HepG2 (cell line): ENCODE data around the gene HNRNPUL2. TPM values are rescaled to one million over a fixed set of nuclear protein-coding genes. Genes with fewer than 3 reads are reported as not detected.

Experiments used
- ATAC-seq: fragments of 200-7000 bp; cut with Tn5 transposase; 3 replicates; pipeline ENCODE4 v1.9.1; 2020; ENCODE audit warnings: mild to moderate bottlenecking, moderate library complexity
- BruUV-seq: library from RNA; stranded (reverse); fragments of 400-500 nt; replicated peaks from 2 replicates; lab custom pipeline; 2021; lab: Mats Ljungman, UMichigan
- CTCF ChIA-PET: fragments of 300-600 bp; formaldehyde crosslinking; extraction: SDS; loops from one replicate; lab custom pipeline; 2021; ENCODE audit warnings: low total read pairs, inconsistent platforms, low intra/inter-chr PET ratio; lab: Yijun Ruan, JAX
- POLR2A ChIA-PET: fragments of 350-600 bp; sonication (Branson Sonifier 250); formaldehyde crosslinking; loops from one replicate; lab custom pipeline; 2020; ENCODE audit warnings: antibody characterized with exemption, inconsistent platforms; lab: Yijun Ruan, JAX
- DNase-seq: peaks from one replicate; pipeline ENCODE4 v3.0.0-alpha.2; 2015; ENCODE audit warnings: low spot score
- FAIRE-seq: peaks from 3 replicates; lab custom pipeline; 2011; peaks lifted over from hg19 to GRCh38; lab: Jason Lieb, UNC
- H2AFZ ChIP-seq: one replicate; pipeline ENCODE4 v1.6.1; 2011; ENCODE audit warnings: low read length, inconsistent platforms
- H3K27ac ChIP-seq: fragments of 300-600 bp; 3 replicates; pipeline ENCODE4 v1.8.0; 2011; ENCODE audit warnings: mixed run types, mild to moderate bottlenecking, mixed read lengths, low read length, inconsistent platforms; ENCODE audit not compliant: insufficient read depth; ENCODE audit errors: extremely low read length
- H3K27me3 ChIP-seq, 2 experiments: fragments of 200-600 bp in 1 of 2; 2 replicates in 1 of 2; 3 replicates in 1 of 2; pipeline versions ENCODE4 v1.6.0 to v1.8.0; 2011; ENCODE audit warnings: low read length in 2 of 2, mild to moderate bottlenecking in 2 of 2, moderate library complexity in 2 of 2, inconsistent platforms in 1 of 2; ENCODE audit not compliant: insufficient read depth in 2 of 2, control insufficient read depth in 1 of 2
- H3K36me3 ChIP-seq, 2 experiments: fragments of 200-600 bp in 1 of 2; replicated peaks in 1 of 2; 2 replicates in 1 of 2; 3 replicates in 1 of 2; pipeline versions ENCODE4 v1.5.1 to v1.8.0; 2011; ENCODE audit warnings: low read length in 2 of 2, inconsistent platforms in 1 of 2; ENCODE audit not compliant: insufficient read depth in 2 of 2, control insufficient read depth in 1 of 2
- H3K4me1 ChIP-seq: 2 replicates; pipeline ENCODE4 v1.5.1; 2012; ENCODE audit warnings: low read length, inconsistent platforms; ENCODE audit not compliant: insufficient read depth
- H3K4me2 ChIP-seq: 2 replicates; pipeline ENCODE4 v1.6.0; 2011; ENCODE audit warnings: low read depth, low read length, inconsistent platforms
- H3K4me3 ChIP-seq, 3 experiments: fragments of 200-600 bp in 1 of 3; sonication (generic), shearing (Covaris generic) in 1 of 3; replicated peaks in 1 of 3; 2 replicates each; pipeline ENCODE4 v1.5.1; 2011 to 2016; ENCODE audit warnings: low read length in 3 of 3, inconsistent platforms in 2 of 3, low read depth in 2 of 3, mild to moderate bottlenecking in 2 of 3, control low read depth in 1 of 3, mixed read lengths in 1 of 3; ENCODE audit not compliant: insufficient read depth in 1 of 3
- H3K79me2 ChIP-seq: one replicate; pipeline ENCODE4 v1.6.1; 2011; ENCODE audit warnings: low read length, inconsistent platforms; ENCODE audit not compliant: insufficient read depth
- H3K9ac ChIP-seq: 2 replicates; pipeline ENCODE4 v1.6.0; 2011; ENCODE audit warnings: mild to moderate bottlenecking, low read depth, low read length, inconsistent platforms; ENCODE audit not compliant: insufficient read depth
- H3K9me3 ChIP-seq: 2 replicates; pipeline ENCODE4 v1.5.1; 2012; ENCODE audit warnings: mild to moderate bottlenecking, low read length
- H4K20me1 ChIP-seq: 2 replicates; pipeline ENCODE4 v1.6.0; 2011; ENCODE audit warnings: inconsistent platforms, mild to moderate bottlenecking, low read length, moderate library complexity; ENCODE audit not compliant: insufficient read depth
- FOXO1 ChIP-seq: sonication (generic); formaldehyde crosslinking; IDR thresholded peaks from 2 replicates; pipeline ENCODE4 v1.4.0; 2020; ENCODE audit warnings: missing genetic modification reagents
- KLF12 ChIP-seq: sonication (generic); formaldehyde crosslinking; IDR thresholded peaks from 2 replicates; pipeline ENCODE4 v1.4.0; 2020; ENCODE audit warnings: missing genetic modification reagents, borderline replicate concordance
- MXD1 ChIP-seq: sonication (generic); formaldehyde crosslinking; IDR thresholded peaks from 2 replicates; pipeline ENCODE4 v1.4.0; 2020; ENCODE audit warnings: mild to moderate bottlenecking, missing genetic modification reagents
- ZNF274 ChIP-seq: sonication (generic); formaldehyde crosslinking; IDR thresholded peaks from 2 replicates; pipeline ENCODE4 v1.5.1; 2020; ENCODE audit warnings: mild to moderate bottlenecking, missing genetic modification reagents
- ZNF577 ChIP-seq: sonication (generic); formaldehyde crosslinking; IDR thresholded peaks from 2 replicates; pipeline ENCODE4 v1.4.0; 2020; ENCODE audit warnings: mild to moderate bottlenecking, low read depth, missing genetic modification reagents, borderline replicate concordance
- ZNF740 ChIP-seq: sonication (generic); formaldehyde crosslinking; IDR thresholded peaks from 2 replicates; pipeline ENCODE4 v1.4.0; 2020; ENCODE audit warnings: missing genetic modification reagents
- ZNF781 ChIP-seq: sonication (generic); formaldehyde crosslinking; IDR thresholded peaks from 2 replicates; pipeline ENCODE4 v1.5.1; 2020; ENCODE audit warnings: borderline replicate concordance, mild to moderate bottlenecking, missing genetic modification reagents; ENCODE audit errors: not compliant biosample characterization
- ZNF788 ChIP-seq: sonication (generic); formaldehyde crosslinking; IDR thresholded peaks from 2 replicates; pipeline ENCODE4 v1.5.0; 2020; ENCODE audit warnings: mild to moderate bottlenecking, missing genetic modification reagents, borderline replicate concordance
- ZNF891 ChIP-seq: sonication (generic); formaldehyde crosslinking; IDR thresholded peaks from 2 replicates; pipeline ENCODE4 v1.5.0; 2020; ENCODE audit warnings: mild to moderate bottlenecking, missing genetic modification reagents
- whole genome bisulfite sequencing: methylation state at CpG from one replicate; pipeline ENCODE4 v1.1.6; 2017; ENCODE audit warnings: low lambda C conversion rate; 5-methylcytosine and 5-hydroxymethylcytosine counted together
- in situ Hi-C: cut with HindIII; loops from 2 replicates; pipeline ENCODE4 v1.10.0; 2017; ENCODE audit warnings: low pct_unique_long_range_greater_than_20kb; ENCODE audit not compliant: extremely low pct_ligation_motif_present
- intact Hi-C: fragments of 100-400 bp; cut with micrococcal nuclease; formaldehyde crosslinking; loops from one replicate; pipeline ENCODE4 v1.10.0; 2022; ENCODE audit not compliant: unreplicated experiment
- polyA plus RNA-seq, 8 experiments: library from polyadenylated mRNA; depleted of rRNA in 3 of 8; stranded (reverse) in 7 of 8; unstranded in 1 of 8; fragments of >200 nt; fragmentation: Illumina TruSeq in 4 of 8; extraction: Trizol in 4 of 8; gene quantifications; 2 replicates each; pipeline versions ENCODE4 v1.2.1 to v1.2.3, GENCODE V29; 2011 to 2016; ENCODE audit warnings: low read depth in 4 of 8, missing spikeins in 1 of 8, mixed read lengths in 1 of 8; ENCODE audit not compliant: insufficient read depth in 1 of 8
- total RNA-seq, 5 experiments: library from RNA; depleted of rRNA; stranded (reverse); fragments of >200 nt; fragmentation: Illumina TruSeq; extraction: Trizol; gene quantifications; 2 replicates each; pipeline ENCODE4 v1.2.3, GENCODE V29; 2016; ENCODE audit warnings: low read depth in 1 of 5
- TF ChIP-seq, protein P1 (sequence below): sonication (generic); formaldehyde crosslinking; IDR thresholded peaks from 2 replicates; pipeline ENCODE4 v1.5.1; 2020; ENCODE audit warnings: missing genetic modification reagents, mild to moderate bottlenecking, borderline replicate concordance
- TF ChIP-seq, protein P2 (sequence below): sonication (generic); formaldehyde crosslinking; IDR thresholded peaks from 2 replicates; pipeline ENCODE4 v1.9.0; 2021; ENCODE audit warnings: mild to moderate bottlenecking, missing genetic modification reagents

The HNRNPUL2 gene
- total and polyA plus RNA-seq, 2 of the 13 experiments (the other 11 are each of a cell fraction or from before 2014, with no cell fraction given), result 8.4 to 9.6 TPM

- TF ChIP-seq ZNF577, result no peak
- TF ChIP-seq, protein P1, sequence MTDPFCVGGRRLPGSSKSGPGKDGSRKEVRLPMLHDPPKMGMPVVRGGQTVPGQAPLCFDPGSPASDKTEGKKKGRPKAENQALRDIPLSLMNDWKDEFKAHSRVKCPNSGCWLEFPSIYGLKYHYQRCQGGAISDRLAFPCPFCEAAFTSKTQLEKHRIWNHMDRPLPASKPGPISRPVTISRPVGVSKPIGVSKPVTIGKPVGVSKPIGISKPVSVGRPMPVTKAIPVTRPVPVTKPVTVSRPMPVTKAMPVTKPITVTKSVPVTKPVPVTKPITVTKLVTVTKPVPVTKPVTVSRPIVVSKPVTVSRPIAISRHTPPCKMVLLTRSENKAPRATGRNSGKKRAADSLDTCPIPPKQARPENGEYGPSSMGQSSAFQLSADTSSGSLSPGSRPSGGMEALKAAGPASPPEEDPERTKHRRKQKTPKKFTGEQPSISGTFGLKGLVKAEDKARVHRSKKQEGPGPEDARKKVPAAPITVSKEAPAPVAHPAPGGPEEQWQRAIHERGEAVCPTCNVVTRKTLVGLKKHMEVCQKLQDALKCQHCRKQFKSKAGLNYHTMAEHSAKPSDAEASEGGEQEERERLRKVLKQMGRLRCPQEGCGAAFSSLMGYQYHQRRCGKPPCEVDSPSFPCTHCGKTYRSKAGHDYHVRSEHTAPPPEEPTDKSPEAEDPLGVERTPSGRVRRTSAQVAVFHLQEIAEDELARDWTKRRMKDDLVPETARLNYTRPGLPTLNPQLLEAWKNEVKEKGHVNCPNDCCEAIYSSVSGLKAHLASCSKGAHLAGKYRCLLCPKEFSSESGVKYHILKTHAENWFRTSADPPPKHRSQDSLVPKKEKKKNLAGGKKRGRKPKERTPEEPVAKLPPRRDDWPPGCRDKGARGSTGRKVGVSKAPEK (CRISPR knock-in tag), result no peak
- TF ChIP-seq ZNF891 (CRISPR knock-in tag), result no peak
These were observed 48.4 kb upstream of the HNRNPUL2 start (continued) for GRCh38 chr11:62775646-62776045.

DNA sequence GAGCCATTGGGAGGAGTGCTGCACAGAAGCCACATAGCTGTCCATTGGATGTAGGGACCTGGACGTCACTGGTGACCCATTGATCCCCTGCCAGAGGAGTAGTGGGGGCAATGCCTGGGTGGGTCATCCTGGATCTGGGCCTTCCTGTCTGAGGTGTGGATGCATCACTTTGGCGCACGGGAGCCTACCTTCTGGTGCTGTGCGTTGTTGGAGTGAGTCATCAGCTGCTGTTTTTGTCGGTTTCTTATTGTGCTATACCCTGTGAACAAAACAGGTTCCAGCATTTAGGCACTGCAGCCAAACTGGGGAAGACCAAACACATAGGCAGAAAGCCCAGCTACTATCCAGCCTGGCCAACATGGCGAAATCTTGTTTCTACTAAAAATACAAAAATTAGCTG lies 47.1 kb upstream of the HNRNPUL2 start:
- intact Hi-C loops, result no loop called here
- TF ChIP-seq KLF12 (CRISPR knock-in tag), result no peak
- TF ChIP-seq ZNF740, result no peak
- no peak for TF ChIP-seq ZNF788 (CRISPR knock-in tag)
- TF ChIP-seq ZNF274 (CRISPR knock-in tag), result no peak
- TF ChIP-seq FOXO1 (CRISPR knock-in tag), result no peak
- TF ChIP-seq MXD1 (CRISPR knock-in tag), result no peak
- TF ChIP-seq ZNF781 (CRISPR knock-in tag), result no peak
- TF ChIP-seq, protein P2, sequence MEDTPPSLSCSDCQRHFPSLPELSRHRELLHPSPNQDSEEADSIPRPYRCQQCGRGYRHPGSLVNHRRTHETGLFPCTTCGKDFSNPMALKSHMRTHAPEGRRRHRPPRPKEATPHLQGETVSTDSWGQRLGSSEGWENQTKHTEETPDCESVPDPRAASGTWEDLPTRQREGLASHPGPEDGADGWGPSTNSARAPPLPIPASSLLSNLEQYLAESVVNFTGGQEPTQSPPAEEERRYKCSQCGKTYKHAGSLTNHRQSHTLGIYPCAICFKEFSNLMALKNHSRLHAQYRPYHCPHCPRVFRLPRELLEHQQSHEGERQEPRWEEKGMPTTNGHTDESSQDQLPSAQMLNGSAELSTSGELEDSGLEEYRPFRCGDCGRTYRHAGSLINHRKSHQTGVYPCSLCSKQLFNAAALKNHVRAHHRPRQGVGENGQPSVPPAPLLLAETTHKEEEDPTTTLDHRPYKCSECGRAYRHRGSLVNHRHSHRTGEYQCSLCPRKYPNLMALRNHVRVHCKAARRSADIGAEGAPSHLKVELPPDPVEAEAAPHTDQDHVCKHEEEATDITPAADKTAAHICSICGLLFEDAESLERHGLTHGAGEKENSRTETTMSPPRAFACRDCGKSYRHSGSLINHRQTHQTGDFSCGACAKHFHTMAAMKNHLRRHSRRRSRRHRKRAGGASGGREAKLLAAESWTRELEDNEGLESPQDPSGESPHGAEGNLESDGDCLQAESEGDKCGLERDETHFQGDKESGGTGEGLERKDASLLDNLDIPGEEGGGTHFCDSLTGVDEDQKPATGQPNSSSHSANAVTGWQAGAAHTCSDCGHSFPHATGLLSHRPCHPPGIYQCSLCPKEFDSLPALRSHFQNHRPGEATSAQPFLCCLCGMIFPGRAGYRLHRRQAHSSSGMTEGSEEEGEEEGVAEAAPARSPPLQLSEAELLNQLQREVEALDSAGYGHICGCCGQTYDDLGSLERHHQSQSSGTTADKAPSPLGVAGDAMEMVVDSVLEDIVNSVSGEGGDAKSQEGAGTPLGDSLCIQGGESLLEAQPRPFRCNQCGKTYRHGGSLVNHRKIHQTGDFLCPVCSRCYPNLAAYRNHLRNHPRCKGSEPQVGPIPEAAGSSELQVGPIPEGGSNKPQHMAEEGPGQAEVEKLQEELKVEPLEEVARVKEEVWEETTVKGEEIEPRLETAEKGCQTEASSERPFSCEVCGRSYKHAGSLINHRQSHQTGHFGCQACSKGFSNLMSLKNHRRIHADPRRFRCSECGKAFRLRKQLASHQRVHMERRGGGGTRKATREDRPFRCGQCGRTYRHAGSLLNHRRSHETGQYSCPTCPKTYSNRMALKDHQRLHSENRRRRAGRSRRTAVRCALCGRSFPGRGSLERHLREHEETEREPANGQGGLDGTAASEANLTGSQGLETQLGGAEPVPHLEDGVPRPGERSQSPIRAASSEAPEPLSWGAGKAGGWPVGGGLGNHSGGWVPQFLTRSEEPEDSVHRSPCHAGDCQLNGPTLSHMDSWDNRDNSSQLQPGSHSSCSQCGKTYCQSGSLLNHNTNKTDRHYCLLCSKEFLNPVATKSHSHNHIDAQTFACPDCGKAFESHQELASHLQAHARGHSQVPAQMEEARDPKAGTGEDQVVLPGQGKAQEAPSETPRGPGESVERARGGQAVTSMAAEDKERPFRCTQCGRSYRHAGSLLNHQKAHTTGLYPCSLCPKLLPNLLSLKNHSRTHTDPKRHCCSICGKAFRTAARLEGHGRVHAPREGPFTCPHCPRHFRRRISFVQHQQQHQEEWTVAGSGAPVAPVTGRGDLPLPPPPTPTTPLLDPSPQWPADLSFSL, result no peak

More for the DNA sequence above, 47.1 kb upstream of the HNRNPUL2 start:
- BruUV-seq, result no TSS peak
- Histone ChIP-seq H4K20me1 (no peaks in the 10 kb centered on the region), H3K9me3 (no peaks in the 10 kb centered on the region), H3K4me3 (no peak overlapping the region), H2AFZ (no peak overlapping the region), H3K4me1 (peaks cover 23% of the 10 kb centered on the region), H3K36me3 (peaks cover 9 to 33% of the 10 kb centered on the region in 2 experiments), H3K27ac (no peak overlapping the region), H3K79me2 (peaks cover 10% of the 10 kb centered on the region), H3K27me3 (no peaks in the 10 kb centered on the region; a peak in 1 of 5 replicates), H3K9ac (no peak overlapping the region), H3K4me2 (no peak overlapping the region)
- 93% methylated on average over 6 of the region's 6 CpGs for WGBS
- in situ Hi-C loops, result no loop called here
- CTCF ChIA-PET, result no interaction called here
- no peak for ATAC-seq
- DNase-seq, result no peak
- POLR2A ChIA-PET, result interaction anchor here (1.1 kb wide), 2 partner anchors 12 to 58 kb away, joined by 4 to 5 read pairs; no protein-coding TSS in a partner anchor
- FAIRE-seq, result no peak
